WI38 (cell line): ENCODE data around the gene CGB3.
A peak's percentile ranks its signal among the peaks of the same experiment; 100 is the strongest.

Source experiments
- H3K4me3 ChIP-seq: 2 replicates; pipeline ENCODE4 v1.5.1; 2011; ENCODE audit warnings: low read depth, mild to moderate bottlenecking, control low read depth, low read length
- TF ChIP-seq, protein P1 (sequence below): IDR thresholded peaks from 2 replicates; pipeline ENCODE4 v1.5.1; 2012; ENCODE audit warnings: low read depth, mild to moderate bottlenecking, control low read depth, low read length

Gene CGB3

DNA sequence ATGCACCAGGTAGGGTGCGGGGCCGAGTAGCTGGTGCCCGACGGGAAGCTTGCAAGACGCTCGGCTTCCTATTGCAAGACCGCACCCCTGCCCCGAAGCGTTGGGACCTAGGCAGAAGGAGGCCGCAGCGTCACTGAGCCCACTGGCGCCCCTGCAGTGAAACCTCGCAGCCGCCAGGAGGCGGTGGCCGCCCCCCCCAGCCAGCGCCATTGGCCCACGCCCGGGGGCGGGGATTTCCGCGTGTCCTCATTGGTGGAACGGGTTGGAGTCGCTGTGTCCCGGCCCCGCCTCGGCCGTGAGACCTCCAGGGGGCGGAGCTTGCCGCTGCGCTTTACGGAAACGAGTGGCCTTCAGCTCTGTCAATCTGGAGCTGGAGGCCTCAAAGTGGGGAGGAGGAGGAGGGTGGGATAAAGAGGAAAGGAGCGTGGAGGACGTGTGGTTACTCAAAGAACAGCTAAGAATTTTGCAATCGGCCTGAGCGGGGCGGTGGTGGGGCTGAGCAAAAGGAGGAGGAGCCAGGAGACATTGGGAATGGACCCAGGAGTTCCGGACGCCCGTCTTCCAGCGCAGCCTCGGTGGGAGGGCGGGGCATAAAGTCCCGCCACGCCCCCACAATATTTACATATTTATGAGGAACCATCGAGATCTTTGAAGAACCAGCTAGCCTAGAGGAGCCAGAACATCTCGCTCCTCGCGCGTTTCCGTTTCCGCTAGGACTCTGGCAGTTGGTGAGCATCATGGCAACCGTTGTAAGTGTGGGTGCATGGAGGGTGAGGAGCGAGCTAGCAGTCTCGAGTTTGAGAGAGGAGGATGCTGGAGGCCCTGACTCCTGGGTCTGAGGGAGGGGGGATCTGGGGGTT, 30.7 kb downstream of the CGB3 start, which contains the start of the genes GYS1 and RUVBL2:
GYS1 (minus strand) TSS at position 135 of the 860 bp plus-strand sequence. CDS start 197 bp downstream, outside the sequence.
RUVBL2 (plus strand) TSS at position 713 of the 860 bp plus-strand sequence; CDS start at position 738, 25 bp downstream.
- TF ChIP-seq, protein P1, sequence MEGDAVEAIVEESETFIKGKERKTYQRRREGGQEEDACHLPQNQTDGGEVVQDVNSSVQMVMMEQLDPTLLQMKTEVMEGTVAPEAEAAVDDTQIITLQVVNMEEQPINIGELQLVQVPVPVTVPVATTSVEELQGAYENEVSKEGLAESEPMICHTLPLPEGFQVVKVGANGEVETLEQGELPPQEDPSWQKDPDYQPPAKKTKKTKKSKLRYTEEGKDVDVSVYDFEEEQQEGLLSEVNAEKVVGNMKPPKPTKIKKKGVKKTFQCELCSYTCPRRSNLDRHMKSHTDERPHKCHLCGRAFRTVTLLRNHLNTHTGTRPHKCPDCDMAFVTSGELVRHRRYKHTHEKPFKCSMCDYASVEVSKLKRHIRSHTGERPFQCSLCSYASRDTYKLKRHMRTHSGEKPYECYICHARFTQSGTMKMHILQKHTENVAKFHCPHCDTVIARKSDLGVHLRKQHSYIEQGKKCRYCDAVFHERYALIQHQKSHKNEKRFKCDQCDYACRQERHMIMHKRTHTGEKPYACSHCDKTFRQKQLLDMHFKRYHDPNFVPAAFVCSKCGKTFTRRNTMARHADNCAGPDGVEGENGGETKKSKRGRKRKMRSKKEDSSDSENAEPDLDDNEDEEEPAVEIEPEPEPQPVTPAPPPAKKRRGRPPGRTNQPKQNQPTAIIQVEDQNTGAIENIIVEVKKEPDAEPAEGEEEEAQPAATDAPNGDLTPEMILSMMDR: peak; percentile 67

DNA sequence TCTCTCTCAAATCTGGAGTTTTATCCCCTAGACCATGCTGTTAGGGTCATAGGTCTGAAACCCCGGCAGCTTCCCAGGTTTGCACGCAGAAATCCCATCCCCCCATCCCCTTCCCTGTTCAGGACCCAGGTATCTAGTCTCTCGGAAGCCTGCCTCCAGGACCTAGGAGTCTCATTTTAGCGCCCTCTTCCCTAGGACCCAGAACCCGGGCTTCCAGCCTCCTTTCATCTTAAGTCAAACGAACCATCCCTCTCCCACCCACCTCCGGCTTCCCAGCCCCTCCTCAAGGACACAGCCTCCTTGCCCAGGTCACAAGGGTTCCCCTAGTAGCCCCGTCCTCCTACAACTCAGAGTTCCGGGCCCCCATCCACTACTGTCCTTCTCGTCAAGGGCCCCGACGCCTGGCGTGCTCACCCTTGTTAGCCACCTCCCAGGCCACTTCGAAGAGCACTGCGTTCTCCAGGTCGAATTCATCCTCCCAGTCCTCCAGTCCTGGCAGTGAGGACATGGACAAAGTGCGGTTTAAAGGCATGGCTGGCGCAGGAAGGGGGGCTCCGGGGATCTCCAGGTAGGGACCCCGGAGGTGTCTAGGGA, 31.5 kb downstream of the CGB3 start:
- TF ChIP-seq, protein P1: no peak
- H3K4me3 ChIP-seq: peak overlapping the region; percentile 97

More for the DNA sequence above, 30.7 kb downstream of the CGB3 start, which contains the start of the genes GYS1 and RUVBL2:
- H3K4me3 ChIP-seq: peak within 1 kb of the TSS; percentile 97

DNA sequence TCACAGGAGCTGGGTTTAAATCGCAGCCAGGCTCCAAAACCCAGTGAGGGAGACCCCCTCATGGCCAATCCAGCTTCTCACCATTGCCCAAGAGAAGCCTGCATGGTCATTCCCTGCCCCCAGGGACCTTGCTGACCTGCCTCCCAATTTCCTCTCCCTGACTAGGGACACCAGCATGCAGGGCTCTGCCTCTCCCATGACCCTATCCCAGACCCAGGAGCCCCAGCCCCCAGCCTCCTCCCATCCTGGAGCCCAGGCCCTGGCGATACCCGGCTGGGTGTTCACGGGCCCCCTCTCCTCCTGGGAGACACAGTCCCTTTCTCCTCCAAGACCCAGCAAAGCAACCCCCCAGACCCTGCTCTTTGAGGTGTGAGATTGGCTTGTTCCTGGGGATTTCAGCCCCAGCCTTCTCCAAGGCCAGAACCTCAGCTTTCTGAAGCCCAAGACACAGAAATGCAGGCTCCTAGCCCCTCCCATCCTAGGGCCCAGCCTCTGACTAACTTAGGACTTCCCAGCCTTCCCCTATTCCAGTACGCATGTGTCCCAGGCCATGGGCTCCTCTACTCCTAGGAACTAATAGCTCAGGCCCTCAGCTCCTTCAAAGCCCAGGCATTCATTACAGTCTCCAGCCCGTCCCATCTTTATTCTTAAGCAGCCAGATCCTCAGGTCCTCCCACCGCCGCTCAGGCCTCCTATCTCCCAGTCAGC, 32.1 kb downstream of the CGB3 start:
- TF ChIP-seq, protein P1: no peak
- peak overlapping the region; percentile 97 for H3K4me3 ChIP-seq

DNA sequence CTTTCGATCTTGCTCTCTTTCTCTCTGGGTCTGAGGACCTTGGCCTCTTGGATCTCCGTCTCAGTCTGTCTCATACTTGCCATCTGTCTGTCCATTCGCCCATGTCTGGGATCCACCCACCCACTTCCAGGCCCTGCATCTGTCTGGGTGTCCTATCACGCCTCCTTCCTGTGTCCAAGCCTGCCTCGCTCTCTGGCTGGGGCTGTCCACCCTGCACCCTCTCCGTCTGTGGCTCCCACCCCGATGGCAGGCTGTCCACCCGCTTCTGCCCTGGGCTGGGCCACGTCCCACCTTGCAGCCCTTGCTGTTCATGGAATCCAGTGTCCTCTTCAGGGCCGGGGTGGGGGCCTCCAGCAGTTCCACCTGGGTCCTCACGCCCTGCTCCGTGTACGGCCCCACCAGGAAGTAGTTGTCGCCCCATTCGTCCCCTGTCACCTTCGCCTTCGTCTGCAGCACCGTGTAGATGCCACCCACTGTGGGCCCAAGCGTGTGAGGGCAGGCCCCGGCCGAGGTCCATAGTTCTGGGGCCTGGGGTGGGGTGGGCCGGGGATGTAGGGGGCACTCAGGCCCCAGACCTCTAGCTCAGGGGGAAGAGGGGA, 33.0 kb downstream of the CGB3 start:
- TF ChIP-seq, protein P1: no peak
- H3K4me3 ChIP-seq: peak overlapping the region; percentile 97

DNA sequence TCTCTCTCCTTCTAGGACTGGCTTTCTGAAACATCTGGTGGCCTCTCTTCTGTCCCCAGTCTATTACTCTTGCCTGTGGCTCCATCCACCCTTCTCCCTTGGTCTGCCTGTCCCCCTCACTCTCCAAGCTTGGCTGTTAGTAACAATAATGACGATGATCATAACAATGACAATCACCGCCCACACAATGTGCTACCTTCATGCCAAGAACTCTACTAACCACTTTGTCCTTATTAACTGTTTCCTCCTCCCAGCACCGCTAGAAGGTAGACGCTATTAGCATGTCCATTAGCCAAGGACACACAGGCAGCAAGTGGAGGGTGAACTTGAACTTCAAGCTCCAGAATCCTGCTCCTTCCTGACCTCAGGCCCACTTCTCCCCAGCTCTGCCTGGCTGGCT, 33.7 kb downstream of the CGB3 start:
- H3K4me3 ChIP-seq: no peak overlapping the region
- TF ChIP-seq, protein P1: no peak

DNA sequence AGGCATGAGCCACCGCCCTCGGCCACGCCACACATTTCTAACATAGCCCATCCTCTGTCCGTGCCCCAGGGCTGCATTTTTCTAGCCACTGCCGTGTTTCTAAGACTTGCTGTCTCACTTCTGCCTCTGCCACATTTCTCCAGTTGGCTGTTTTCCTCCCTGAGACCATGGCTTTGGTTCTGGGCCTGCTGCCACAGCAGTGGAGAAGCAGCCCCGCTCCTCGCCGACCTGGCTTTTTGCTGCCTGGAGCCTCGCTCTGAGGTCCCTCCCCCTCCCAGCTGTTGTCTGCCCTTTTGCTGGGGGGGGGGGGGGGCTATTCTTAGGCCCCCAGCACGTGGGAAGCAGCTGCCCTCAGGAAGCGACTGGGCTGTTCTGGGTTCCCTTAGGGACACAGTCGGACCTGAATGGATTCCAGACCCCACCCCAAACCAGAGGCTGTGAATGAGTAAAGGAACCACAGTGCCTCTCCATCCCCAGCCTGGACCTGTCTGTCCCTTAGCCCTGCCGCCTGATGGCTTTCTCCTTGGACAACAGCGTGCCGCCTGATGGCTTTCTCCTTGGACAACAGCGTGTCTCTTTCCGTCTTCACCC, 34.3 kb downstream of the CGB3 start:
- no peak overlapping the region for H3K4me3 ChIP-seq
- TF ChIP-seq, protein P1: no peak
